Measurements from ENCODE around the gene PRG3. TPM values are rescaled to one million over a fixed set of nuclear protein-coding genes. Genes with fewer than 3 reads are reported as not detected.

PRG3 gene
- total RNA-seq, 1 experiment from 2014 or later: not detected

DNA sequence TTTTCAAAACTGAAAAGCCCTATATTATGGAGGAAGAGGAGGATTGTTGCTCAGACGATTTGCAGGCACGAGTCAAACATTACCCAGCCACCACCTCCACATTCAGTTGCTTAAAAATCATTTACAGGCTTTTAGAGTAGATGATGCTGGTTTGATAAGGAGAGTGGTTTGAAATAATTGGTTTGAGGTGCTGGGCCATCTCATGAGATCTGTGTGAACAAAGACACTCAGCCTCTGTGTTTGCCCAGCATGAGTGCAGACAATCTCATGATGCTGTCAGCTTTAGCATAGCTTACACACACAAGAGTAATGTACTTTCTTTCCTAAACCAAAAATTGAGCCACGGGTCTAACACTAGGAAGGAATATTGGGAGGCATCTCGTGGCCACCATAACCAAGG, 41.7 kb upstream of the PRG3 start:
- BruUV-seq (replicated peaks): no TSS peak
- H3K4me1 ChIP-seq (ENCODE audit: control insufficient read depth in 1 of 2, insufficient read depth in 2 of 2, low read length in 2 of 2): peaks cover 9 to 21% of the 10 kb centered on the region in 2 experiments
- no peaks in the 10 kb centered on the region; the same call in 1 of the 2 replicates for H3K27me3 ChIP-seq (ENCODE audit: insufficient read depth, low read length)
- POLR2A ChIA-PET: no interaction called here
- H3K4me2 ChIP-seq (ENCODE audit: low read length): no peak overlapping the region
- H3K4me3 ChIP-seq (replicated peaks in 1 of 2; ENCODE audit: low read depth in 1 of 2, low read length in 2 of 2): no peak overlapping the region
- no peak for ATAC-seq
- peaks cover 8% of the 10 kb centered on the region; the same call in 1 of the 2 replicates for H3K79me2 ChIP-seq (ENCODE audit: insufficient read depth, low read length)
- DNase-seq (ENCODE audit: low read depth, low spot score): no peak
- H3K9ac ChIP-seq (ENCODE audit: low read length): no peak overlapping the region
- H4K20me1 ChIP-seq (ENCODE audit: insufficient read depth): no peaks in the 10 kb centered on the region
- RAD21 ChIA-PET (ENCODE audit: low non-redundant PET in 1 of 2, low total read pairs in 2 of 2, uncharacterized antibody in 2 of 2, unreplicated experiment in 2 of 2): no interaction called here
- no peaks in the 10 kb centered on the region; a peak in 1 of 4 replicates for H3K36me3 ChIP-seq (ENCODE audit: control insufficient read depth in 1 of 2, insufficient read depth in 2 of 2, low read length in 2 of 2)
- intact Hi-C loops (cut with micrococcal nuclease): no loop called here
- no peaks in the 10 kb centered on the region for H3K9me3 ChIP-seq (ENCODE audit: control insufficient read depth in 1 of 2, insufficient read depth in 1 of 2, low read depth in 1 of 2, low read length in 2 of 2)
- CTCF ChIA-PET: no interaction called here
- TF ChIP-seq SRF (IDR thresholded peaks at IDR 0.05; ENCODE audit: low read depth) (no peak), REST (IDR thresholded peaks at IDR 0.05; ENCODE audit: low read depth) (no peak), EZH2phosphoT487 (IDR thresholded peaks at IDR 0.05; ENCODE audit: borderline replicate concordance) (no peak), ATF3 (IDR thresholded peaks at IDR 0.05) (no peak), YY1 (IDR thresholded peaks at IDR 0.05; ENCODE audit: extremely low read depth, insufficient replicate concordance, low read depth, low read length) (no peak), EGR1 (IDR thresholded peaks at IDR 0.05; ENCODE audit: low read depth) (no peak), SIN3A (IDR thresholded peaks at IDR 0.05; ENCODE audit: low read depth) (no peak), RAD21 (IDR thresholded peaks at IDR 0.05; ENCODE audit: low read depth) (no peak), JUND (IDR thresholded peaks at IDR 0.05) (no peak), EZH2 (IDR thresholded peaks at IDR 0.05) (no peak), ZFX (IDR thresholded peaks at IDR 0.05) (no peak), POLR2A (IDR thresholded peaks at IDR 0.05; ENCODE audit: borderline replicate concordance, extremely low read depth, insufficient read depth, insufficient read length) (no peak), TCF7L2 (IDR thresholded peaks at IDR 0.05; ENCODE audit: borderline replicate concordance, extremely low read depth, insufficient read depth, insufficient read length) (no peak)
- TF ChIP-seq, protein P1, sequence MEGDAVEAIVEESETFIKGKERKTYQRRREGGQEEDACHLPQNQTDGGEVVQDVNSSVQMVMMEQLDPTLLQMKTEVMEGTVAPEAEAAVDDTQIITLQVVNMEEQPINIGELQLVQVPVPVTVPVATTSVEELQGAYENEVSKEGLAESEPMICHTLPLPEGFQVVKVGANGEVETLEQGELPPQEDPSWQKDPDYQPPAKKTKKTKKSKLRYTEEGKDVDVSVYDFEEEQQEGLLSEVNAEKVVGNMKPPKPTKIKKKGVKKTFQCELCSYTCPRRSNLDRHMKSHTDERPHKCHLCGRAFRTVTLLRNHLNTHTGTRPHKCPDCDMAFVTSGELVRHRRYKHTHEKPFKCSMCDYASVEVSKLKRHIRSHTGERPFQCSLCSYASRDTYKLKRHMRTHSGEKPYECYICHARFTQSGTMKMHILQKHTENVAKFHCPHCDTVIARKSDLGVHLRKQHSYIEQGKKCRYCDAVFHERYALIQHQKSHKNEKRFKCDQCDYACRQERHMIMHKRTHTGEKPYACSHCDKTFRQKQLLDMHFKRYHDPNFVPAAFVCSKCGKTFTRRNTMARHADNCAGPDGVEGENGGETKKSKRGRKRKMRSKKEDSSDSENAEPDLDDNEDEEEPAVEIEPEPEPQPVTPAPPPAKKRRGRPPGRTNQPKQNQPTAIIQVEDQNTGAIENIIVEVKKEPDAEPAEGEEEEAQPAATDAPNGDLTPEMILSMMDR (IDR thresholded peaks at IDR 0.05 in 2 of 3, conservative IDR thresholded peaks at IDR 0.05 in 1 of 3; ENCODE audit: borderline replicate concordance in 1 of 3, insufficient read depth in 1 of 3, low read depth in 2 of 3, low read length in 2 of 3): no peak
- TF ChIP-seq, protein P2, sequence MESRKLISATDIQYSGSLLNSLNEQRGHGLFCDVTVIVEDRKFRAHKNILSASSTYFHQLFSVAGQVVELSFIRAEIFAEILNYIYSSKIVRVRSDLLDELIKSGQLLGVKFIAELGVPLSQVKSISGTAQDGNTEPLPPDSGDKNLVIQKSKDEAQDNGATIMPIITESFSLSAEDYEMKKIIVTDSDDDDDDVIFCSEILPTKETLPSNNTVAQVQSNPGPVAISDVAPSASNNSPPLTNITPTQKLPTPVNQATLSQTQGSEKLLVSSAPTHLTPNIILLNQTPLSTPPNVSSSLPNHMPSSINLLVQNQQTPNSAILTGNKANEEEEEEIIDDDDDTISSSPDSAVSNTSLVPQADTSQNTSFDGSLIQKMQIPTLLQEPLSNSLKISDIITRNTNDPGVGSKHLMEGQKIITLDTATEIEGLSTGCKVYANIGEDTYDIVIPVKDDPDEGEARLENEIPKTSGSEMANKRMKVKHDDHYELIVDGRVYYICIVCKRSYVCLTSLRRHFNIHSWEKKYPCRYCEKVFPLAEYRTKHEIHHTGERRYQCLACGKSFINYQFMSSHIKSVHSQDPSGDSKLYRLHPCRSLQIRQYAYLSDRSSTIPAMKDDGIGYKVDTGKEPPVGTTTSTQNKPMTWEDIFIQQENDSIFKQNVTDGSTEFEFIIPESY (IDR thresholded peaks at IDR 0.05; ENCODE audit: extremely low read depth, insufficient replicate concordance, low read length): no peak
- H2AFZ ChIP-seq (ENCODE audit: low read depth, low read length, poor library complexity, severe bottlenecking): no peak overlapping the region
- H3K27ac ChIP-seq (ENCODE audit: low read depth, low read length): no peak overlapping the region
- no peaks in the 10 kb centered on the region for H3K9me2 ChIP-seq (ENCODE audit: insufficient read depth)
